BLaER1 (cell line): ENCODE data around the gene UBASH3B.
"Not testable (repeated sequence)": the region's sequence is repeated elsewhere in the genome, so short reads cannot be mapped to it uniquely, and the experiment has no call there.

Source experiments
- H3K27ac ChIP-seq: shearing (Covaris generic); formaldehyde crosslinking; 2 replicates; pipeline ENCODE4 v1.8.1; 2022
- H3K27me3 ChIP-seq: shearing (Covaris generic); formaldehyde crosslinking; 2 replicates; pipeline ENCODE4 v1.8.1; 2022
- H3K36me3 ChIP-seq: shearing (Covaris generic); formaldehyde crosslinking; 2 replicates; pipeline ENCODE4 v1.8.1; 2022
- H3K4me1 ChIP-seq: shearing (Covaris generic); formaldehyde crosslinking; 2 replicates; pipeline ENCODE4 v1.8.1; 2022
- H3K4me2 ChIP-seq: shearing (Covaris generic); formaldehyde crosslinking; 2 replicates; pipeline ENCODE4 v1.8.1; 2022
- H3K4me3 ChIP-seq: shearing (Covaris generic); formaldehyde crosslinking; 2 replicates; pipeline ENCODE4 v1.8.1; 2022
- H3K9ac ChIP-seq: shearing (Covaris generic); formaldehyde crosslinking; 2 replicates; pipeline ENCODE4 v1.8.1; 2022
- H3K9me3 ChIP-seq: shearing (Covaris generic); formaldehyde crosslinking; 2 replicates; pipeline ENCODE4 v1.8.1; 2022
- H4K20me1 ChIP-seq: shearing (Covaris generic); formaldehyde crosslinking; 2 replicates; pipeline ENCODE4 v1.8.1; 2022
- Cebpa-rat ChIP-seq: shearing (Covaris generic); IDR thresholded peaks from 2 replicates; pipeline ENCODE4 v1.8.1; 2022

UBASH3B gene

GRCh38 chr11:122823564-122823963, 168.0 kb downstream of the UBASH3B start:
- Histone ChIP-seq H3K9ac (no peak overlapping the region), H3K4me2 (no peak overlapping the region), H3K27ac (no peak overlapping the region), H3K36me3 (peaks cover 23% of the 10 kb centered on the region; the same call in 1 of the 2 replicates), H4K20me1 (no peaks in the 10 kb centered on the region), H3K4me3 (no peak overlapping the region), H3K9me3 (peaks cover 69% of the 10 kb centered on the region), H3K4me1 (no peaks in the 10 kb centered on the region), H3K27me3 (no peaks in the 10 kb centered on the region)
- TF ChIP-seq Cebpa-rat: no peak

GRCh38 chr11:122829371-122829770, 173.8 kb downstream of the UBASH3B start:
- not testable (repeated sequence) for H3K4me1 ChIP-seq, H3K9ac ChIP-seq, H3K36me3 ChIP-seq, H3K27ac ChIP-seq, H3K27me3 ChIP-seq, H4K20me1 ChIP-seq, H3K4me3 ChIP-seq, H3K4me2 ChIP-seq
- peaks cover 15% of the 10 kb centered on the region for H3K9me3 ChIP-seq

DNA sequence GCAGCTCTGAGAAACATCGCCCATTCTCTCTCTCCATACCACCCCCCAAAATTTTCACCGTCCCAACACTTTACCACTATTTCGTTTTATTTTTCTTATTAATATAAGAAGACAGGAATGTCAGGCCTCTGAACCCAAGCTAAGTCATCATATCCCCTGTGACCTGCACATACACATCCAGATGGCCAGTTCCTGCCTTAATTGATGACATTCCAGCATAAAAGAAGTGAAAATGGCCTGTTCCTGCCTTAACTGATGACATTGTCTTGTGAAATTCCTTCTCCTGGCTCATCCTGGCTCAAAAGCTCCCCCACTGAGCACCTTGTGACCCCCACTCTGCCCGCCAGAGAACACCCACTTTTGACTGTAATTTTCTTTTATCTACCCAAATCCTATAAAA, 176.8 kb downstream of the UBASH3B start:
- H3K27me3 ChIP-seq, H3K27ac ChIP-seq, H3K4me3 ChIP-seq, H3K9me3 ChIP-seq, H4K20me1 ChIP-seq, H3K4me1 ChIP-seq, H3K9ac ChIP-seq, H3K36me3 ChIP-seq, H3K4me2 ChIP-seq: not testable (repeated sequence)

DNA sequence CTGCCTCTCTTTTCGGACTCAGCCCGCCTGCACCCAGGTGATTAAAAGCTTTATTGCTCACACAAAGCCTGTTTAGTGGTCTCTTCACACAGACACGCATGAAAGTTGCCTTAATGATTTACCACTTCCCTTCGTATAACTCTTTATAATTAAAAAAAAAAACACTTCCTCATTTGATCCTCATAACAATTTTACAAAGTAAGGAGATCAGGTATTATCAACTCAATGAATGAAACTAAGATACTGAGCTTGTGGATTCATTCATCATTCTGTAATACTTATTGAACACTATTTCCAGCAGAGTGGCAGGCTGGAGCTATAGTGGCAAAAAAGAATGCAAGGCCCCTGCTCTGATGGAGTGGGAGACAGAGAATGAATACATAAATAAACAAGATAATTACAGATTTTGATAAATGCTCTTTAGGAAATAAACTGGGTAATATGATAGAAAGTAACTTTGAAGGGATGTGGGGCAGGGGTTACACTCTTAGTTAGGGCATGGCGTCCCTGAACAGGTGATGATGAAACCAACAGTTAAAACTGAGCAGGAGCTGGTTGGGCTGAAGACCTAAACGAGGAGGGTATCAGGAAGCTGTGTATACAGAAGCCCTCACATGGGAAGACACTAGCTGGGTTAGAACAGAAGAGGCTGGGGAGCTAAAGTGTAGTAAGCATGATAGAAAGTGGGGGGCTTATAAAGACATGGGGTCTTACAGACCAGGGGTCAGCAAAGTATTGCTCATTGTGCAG, 177.4 kb downstream of the UBASH3B start:
- Histone ChIP-seq H3K9ac (no peak overlapping the region), H3K4me2 (no peak overlapping the region), H3K9me3 (no peaks in the 10 kb centered on the region), H3K27ac (no peak overlapping the region), H3K4me1 (no peaks in the 10 kb centered on the region), H3K27me3 (no peaks in the 10 kb centered on the region), H3K4me3 (no peak overlapping the region), H3K36me3 (no peaks in the 10 kb centered on the region), H4K20me1 (no peaks in the 10 kb centered on the region)
- TF ChIP-seq Cebpa-rat: no peak

GRCh38 chr11:122833846-122834464, 178.4 kb downstream of the UBASH3B start:
- H3K27ac ChIP-seq: no peak overlapping the region
- H3K4me1 ChIP-seq: no peaks in the 10 kb centered on the region
- TF ChIP-seq Cebpa-rat: no peak
- H3K9me3 ChIP-seq: no peaks in the 10 kb centered on the region
- H3K4me2 ChIP-seq: no peak overlapping the region
- no peak overlapping the region for H3K9ac ChIP-seq
- no peaks in the 10 kb centered on the region for H3K27me3 ChIP-seq
- no peaks in the 10 kb centered on the region for H4K20me1 ChIP-seq
- no peaks in the 10 kb centered on the region for H3K36me3 ChIP-seq
- no peak overlapping the region for H3K4me3 ChIP-seq

DNA sequence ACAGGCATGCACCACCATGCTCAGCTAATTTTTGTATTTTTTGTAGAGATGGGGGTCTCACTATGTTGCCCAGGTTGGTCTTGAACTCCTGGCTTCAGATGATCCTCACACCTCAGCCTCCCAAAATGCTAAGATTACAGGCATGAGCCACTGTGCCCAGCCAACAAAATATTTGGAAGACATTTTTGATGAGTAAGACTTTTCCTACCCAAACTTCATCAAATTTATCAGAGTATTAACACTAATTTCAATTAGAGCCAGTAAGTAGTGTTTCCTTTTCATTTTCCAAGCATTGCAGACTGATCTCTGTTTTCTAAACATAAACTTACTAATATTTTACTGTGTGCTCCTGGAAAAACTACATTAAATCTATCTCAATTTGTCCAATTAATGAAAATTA, 181.4 kb downstream of the UBASH3B start:
- Histone ChIP-seq H3K36me3 (no peaks in the 10 kb centered on the region), H3K27me3 (no peaks in the 10 kb centered on the region), H3K9ac (no peak overlapping the region)

GRCh38 chr11:122837528-122838346, 182.2 kb downstream of the UBASH3B start:
- Histone ChIP-seq H3K4me1 (peaks cover under 1% of the 10 kb centered on the region; the same call in 1 of the 2 replicates), H3K27me3 (no peaks in the 10 kb centered on the region), H3K4me2 (no peak overlapping the region), H4K20me1 (no peaks in the 10 kb centered on the region), H3K9me3 (no peaks in the 10 kb centered on the region), H3K4me3 (no peak overlapping the region), H3K27ac (no peak overlapping the region), H3K9ac (no peak overlapping the region), H3K36me3 (no peaks in the 10 kb centered on the region)
- TF ChIP-seq Cebpa-rat: no peak

More for the DNA sequence above, 181.4 kb downstream of the UBASH3B start:
- Histone ChIP-seq H3K9me3 (no peaks in the 10 kb centered on the region), H3K27ac (no peak overlapping the region), H3K4me3 (no peak overlapping the region), H4K20me1 (no peaks in the 10 kb centered on the region), H3K4me1 (no peaks in the 10 kb centered on the region), H3K4me2 (no peak overlapping the region)
- no peak for TF ChIP-seq Cebpa-rat

- no peak for TF ChIP-seq Cebpa-rat
- Histone ChIP-seq H3K4me2 (peak overlapping the region; percentile 65), H3K9ac (no peak overlapping the region)
Measured at GRCh38 chr11:122843281-122844141, 188.0 kb downstream of the UBASH3B start.

DNA sequence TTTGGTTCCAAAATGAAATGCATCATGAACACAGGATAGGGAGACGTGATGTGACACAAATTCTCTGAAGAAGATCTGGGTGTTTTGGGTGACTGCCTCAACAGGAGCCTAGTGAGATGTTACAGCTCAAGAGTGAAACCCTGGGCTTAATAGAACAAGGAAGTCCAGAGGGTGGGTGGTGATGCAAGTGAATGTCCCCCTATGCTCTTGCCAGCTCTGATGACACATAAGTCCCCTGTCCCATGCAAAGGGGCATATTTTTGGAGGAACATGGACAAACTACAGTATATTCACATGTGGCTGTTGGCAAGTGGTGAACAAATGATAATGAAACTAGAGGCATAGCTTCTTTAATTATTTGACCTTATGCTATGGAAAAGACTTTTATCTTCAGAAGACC, 191.9 kb downstream of the UBASH3B start:
- H3K27me3 ChIP-seq: no peaks in the 10 kb centered on the region
- no peak overlapping the region for H3K4me2 ChIP-seq
- H3K9ac ChIP-seq: no peak overlapping the region
- H4K20me1 ChIP-seq: no peaks in the 10 kb centered on the region
- TF ChIP-seq Cebpa-rat: no peak
- no peaks in the 10 kb centered on the region for H3K36me3 ChIP-seq
- no peak overlapping the region for H3K4me3 ChIP-seq
- no peak overlapping the region for H3K27ac ChIP-seq
- H3K9me3 ChIP-seq: no peaks in the 10 kb centered on the region
- peaks cover 27% of the 10 kb centered on the region for H3K4me1 ChIP-seq

More at GRCh38 chr11:122843281-122844141, 188.0 kb downstream of the UBASH3B start:
- Histone ChIP-seq H3K4me3 (no peak overlapping the region), H3K27me3 (no peaks in the 10 kb centered on the region), H3K27ac (peak overlapping the region; percentile 43; the same call in 1 of the 2 replicates), H3K36me3 (no peaks in the 10 kb centered on the region), H3K4me1 (peaks cover 18% of the 10 kb centered on the region), H4K20me1 (no peaks in the 10 kb centered on the region), H3K9me3 (no peaks in the 10 kb centered on the region)
